GM19468 (cell line): ENCODE results near the gene MSH6.
A peak's percentile ranks its signal among the peaks of the same experiment; 100 is the strongest.

Experiments used
- ATAC-seq: cut with Tn5 transposase; IDR thresholded peaks from one replicate; pipeline ENCODE4 v1.9.1; 2021; ENCODE audit warnings: mild to moderate bottlenecking, moderate library complexity, moderate number of reproducible peaks; ENCODE audit not compliant: unreplicated experiment; ENCODE audit errors: extremely low read depth

Gene MSH6

DNA sequence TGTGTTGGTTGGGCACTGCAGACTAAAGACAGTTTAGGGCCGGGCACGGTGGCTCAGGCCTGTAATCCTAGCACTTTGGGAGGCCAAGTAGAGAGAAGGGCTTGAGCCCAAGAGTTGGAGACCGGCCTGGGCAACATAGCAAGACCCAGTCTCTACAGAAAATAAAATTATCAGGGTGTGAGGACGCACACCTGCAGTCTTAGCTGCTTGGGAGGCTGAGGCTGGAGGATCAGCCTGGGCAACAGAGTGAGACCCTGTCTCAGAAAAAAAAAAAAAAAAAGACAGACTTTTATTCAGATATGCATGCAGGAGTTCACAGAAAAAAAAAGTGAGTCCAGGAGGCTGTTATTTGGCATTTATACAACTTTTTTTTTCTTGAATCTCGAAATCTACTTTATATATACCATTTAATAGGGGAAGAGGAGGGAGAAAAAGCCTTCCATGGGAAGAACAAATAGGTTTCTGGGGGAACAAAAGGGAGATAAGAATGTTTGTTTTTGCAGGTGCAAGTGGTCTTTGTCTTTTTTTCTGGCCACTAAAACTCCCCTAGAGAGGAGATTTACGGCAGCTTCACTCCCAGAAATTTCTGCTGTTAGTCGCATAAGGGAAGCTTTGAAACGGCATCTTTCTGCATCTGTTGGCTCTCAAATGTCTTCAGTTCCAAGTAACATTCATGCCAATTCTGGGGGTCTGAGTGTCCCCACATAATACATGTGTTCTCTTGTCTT, 4.1 kb upstream of the MSH6 start:
- ATAC-seq, result no peak

DNA sequence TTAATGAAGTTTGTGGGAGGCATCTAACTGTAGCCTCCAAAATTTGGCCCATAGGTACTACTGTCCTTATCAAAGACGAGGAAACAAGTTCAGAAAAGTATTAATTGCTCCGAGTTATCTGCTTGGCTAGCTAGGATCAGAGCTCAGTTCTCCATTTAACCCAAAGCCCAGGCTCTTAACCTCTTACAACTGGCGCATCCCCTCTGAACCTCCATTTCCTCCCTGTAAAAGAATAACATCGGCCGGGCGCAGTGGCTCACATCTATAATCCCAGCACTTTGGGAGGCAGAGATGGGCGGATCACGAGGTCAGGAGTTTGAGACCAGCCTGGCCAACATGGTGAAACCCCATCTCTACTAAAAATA, 3.5 kb upstream of the MSH6 start:
- no peak for ATAC-seq

DNA sequence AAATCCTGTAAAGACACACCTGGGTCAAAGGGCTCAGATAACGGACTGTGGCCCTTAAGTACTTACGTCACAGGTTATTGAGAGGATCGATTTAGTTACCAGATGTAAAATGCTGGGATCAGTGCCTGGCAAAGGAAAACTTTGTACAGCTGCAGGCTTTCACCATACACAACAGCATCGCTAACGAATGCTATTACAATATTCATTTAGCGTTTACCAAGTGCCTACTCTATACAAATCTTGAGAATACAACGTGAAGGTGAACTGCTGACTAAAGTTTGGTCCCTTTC, 619 bp upstream of the MSH6 start:
- no peak for ATAC-seq

DNA sequence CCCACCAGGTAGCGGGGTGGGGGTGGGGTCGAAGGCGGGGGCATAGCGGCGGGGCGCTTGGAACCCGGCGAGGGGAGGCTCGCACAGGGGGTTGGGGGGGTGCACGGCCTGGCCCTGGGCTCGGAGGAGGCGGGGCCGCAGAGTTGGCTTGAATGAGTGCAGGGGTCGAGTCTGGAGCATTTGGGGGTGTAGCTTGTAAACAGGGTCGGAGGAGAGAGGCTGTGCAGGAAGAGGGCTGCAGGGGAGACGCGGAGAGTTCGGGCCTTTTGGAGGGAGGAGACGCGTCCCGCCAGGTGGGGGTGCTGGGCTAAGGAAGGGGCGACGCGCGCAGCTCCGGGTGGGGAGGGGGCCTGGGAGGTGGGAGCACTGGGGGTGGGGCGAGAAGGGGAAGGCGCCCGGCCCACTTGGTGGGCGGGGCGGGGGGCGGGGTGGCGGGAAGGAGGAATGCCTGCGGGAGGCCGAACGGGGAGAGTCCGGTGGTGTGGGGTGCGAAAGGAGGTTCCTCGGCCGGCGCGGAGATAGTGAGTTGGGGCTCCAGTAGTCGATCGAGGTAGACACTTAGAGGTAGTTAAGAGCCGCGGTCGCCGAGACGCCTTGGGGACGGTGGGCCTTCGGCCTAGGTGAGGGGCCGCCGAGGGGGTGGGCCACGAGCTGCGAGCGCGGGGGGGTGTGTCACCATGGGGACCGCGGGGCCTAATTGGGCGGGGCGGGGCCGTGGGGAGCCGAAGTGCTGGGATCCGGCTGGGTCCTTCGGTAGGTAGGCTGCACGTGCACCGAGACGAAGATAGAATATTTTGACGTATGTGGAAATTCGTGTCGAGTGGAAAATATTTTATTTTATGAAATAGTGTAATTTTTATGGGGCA, 774 bp downstream of the MSH6 start:
- ATAC-seq, result peak; percentile 7

DNA sequence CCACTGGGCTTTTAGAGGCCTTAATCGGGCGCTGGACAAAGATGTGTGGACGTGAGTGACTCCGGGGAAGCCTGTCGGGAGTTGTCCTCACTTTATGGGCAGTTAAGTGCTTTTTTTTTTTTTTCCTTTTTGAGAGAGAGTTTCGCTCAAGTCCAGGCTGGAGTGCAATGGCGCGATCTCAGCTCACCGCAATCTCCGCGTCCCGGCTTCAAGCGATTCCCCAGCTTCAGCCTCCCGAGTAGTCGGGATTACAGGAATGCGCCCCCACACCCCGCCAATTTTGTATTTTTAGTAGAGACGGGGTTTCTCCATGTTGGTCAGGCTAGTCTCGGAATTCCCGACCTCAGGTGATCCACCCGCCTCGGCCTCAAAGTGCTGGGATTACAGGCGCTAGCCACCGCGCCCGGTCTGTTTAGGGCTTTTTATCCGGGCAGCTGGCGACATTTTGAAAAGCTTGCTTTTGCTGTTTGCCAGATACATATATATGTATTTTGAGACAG, 1.5 kb downstream of the MSH6 start:
- ATAC-seq, result no peak

DNA sequence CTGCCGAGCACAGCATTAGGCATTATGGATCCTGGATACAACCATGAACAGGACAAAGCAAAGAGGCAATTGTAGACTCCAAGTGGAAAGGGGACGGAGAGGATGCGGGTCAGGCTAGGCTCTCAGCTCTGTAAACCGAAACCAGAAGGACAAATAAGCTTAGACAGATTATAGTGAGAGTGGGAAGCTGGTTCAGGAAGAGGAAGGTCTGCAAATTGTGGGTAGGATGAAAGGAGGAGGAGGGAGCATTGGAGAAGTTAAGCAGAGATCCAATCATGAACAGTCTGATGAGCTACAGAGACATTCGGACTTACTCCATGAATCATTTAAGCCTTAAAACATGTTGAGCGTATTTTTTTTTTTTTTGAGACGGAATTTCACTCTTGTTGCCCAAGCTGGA, 3.0 kb downstream of the MSH6 start:
- no peak for ATAC-seq

DNA sequence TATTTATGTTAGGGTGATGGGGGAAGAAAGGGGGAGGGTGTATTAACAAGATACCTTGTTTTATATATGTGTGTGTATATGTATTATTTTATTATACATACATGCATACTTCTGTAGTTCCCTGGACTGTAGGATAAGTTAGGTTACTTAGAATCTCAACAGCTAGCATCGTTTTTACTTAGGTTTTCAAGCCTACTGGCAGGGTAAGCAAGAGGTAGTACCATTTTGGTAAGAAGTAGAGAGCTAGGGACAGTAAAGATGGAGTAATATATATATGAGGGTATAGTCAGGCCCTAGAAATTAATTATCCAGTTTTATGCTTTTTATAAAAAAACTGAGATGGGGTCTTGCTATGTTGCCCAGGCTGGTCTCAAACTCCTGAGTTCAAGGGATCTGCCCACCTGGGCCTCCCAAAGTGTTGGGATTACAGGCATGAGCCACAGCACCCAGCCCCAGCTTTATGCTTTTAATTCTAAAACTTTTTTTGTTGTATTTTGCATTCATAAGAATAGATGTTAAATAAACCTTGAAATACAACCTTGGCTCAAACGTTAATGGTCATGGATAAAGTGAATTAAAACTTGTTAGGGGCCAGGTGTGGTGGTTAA, 13.2 kb downstream of the MSH6 start:
- ATAC-seq, result no peak

DNA sequence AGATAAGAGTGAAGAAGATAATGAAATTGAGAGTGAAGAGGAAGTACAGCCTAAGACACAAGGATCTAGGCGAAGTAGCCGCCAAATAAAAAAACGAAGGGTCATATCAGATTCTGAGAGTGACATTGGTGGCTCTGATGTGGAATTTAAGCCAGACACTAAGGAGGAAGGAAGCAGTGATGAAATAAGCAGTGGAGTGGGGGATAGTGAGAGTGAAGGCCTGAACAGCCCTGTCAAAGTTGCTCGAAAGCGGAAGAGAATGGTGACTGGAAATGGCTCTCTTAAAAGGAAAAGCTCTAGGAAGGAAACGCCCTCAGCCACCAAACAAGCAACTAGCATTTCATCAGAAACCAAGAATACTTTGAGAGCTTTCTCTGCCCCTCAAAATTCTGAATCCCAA, 15.7 kb downstream of the MSH6 start:
- no peak for ATAC-seq

DNA sequence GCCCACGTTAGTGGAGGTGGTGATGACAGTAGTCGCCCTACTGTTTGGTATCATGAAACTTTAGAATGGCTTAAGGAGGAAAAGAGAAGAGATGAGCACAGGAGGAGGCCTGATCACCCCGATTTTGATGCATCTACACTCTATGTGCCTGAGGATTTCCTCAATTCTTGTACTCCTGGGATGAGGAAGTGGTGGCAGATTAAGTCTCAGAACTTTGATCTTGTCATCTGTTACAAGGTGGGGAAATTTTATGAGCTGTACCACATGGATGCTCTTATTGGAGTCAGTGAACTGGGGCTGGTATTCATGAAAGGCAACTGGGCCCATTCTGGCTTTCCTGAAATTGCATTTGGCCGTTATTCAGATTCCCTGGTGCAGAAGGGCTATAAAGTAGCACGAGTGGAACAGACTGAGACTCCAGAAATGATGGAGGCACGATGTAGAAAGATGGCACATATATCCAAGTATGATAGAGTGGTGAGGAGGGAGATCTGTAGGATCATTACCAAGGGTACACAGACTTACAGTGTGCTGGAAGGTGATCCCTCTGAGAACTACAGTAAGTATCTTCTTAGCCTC, 16.2 kb downstream of the MSH6 start:
- no peak for ATAC-seq

DNA sequence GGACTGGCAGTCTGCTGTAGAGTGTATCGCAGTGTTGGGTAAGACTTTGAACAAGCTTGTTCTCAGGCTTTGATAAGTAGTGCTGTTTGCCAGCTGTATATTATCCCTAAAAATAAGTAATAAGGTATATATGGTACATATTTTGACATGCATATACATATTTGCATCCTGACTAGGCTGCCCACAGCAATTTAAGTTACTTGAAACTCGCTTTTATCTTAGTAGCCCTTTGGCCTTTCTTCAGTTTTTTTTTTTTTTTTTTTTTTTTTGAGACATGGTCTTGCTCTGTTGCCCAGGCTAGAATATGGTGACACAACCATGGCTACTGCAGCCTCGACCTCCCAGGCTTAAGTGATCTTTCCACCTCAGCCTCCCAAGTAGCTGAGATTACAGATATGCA, 18.2 kb downstream of the MSH6 start:
- ATAC-seq, result no peak

DNA sequence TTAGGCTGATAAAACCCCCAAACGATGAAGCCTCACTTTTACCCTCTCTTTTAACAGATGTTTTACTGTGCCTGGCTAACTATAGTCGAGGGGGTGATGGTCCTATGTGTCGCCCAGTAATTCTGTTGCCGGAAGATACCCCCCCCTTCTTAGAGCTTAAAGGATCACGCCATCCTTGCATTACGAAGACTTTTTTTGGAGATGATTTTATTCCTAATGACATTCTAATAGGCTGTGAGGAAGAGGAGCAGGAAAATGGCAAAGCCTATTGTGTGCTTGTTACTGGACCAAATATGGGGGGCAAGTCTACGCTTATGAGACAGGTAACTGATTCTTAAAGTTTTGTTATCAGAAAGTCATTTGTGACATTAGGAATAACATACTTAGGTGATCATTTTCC, 20.4 kb downstream of the MSH6 start:
- no peak for ATAC-seq

DNA sequence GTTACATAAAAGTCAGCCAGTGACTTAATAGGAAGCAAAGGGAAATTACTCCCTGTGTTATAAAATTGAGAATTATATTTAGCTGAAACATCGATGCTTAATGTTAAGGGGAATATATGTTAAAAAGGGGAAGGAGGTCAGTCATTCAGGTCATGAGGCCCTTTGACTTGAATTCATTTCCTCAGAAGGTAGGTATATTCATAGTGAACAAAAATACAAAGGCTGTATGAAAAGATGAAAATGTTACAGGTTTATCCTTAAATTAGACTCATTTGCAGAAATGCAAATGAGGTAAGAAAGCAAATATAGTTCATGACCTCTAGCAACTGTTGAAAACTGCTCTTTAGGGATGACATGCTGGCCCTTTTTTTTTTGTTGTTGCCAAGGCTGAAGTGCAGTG, 20.8 kb downstream of the MSH6 start:
- ATAC-seq, result no peak

DNA sequence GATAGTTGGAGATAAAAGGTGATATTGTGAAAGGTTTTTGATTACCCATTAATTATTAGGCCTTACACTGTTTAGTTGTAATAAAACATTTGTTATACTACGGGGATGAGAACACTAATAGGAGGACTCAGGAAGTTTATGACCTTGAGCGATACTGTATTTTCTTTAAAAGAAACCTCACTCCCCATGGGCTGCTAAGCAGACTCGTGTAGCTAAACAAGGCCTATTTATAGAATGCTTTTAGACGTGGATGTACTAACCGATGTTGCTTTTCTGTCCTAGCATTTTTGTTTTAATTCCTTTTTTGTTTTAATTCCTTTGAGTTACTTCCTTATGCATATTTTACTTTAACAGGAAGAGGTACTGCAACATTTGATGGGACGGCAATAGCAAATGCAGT, 22.9 kb downstream of the MSH6 start:
- ATAC-seq, result no peak

DNA sequence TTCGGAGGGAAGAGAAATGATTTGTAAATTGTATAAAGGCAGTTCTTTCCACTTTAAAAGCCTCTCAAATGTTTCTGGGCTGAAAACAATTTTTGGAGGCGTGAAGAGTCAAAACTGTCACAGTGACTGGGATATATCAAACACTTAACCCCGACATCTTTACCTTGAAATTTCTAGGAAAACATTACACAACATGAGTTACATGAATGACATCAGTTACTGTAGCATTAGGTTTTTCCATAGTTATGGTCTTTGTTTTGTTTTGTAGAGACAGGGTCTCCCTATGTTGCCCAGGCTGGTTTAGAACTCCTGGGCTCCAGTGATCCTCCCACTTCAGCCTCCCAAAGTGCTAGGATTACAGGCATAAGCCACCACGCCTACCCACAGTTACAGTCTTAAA, 25.7 kb downstream of the MSH6 start:
- ATAC-seq, result no peak

DNA sequence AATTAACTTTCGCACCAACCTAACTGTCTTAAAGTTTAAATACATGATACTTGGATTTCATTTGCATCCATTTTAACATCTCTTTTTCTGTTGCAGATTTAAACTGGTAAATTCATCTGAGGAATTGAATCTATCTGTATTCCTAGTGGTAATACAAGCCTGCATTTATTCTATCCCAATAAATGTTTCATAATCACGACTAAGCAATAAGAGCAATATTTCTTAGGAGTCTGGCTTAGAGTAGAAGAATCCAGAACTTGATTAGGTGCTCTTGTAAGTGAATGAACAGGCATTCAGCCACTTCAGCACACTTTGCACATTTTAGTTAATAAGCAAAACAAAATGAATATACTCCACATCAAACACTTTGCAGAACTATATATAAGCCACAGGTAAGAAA, 27.0 kb downstream of the MSH6 start:
- no peak for ATAC-seq

DNA sequence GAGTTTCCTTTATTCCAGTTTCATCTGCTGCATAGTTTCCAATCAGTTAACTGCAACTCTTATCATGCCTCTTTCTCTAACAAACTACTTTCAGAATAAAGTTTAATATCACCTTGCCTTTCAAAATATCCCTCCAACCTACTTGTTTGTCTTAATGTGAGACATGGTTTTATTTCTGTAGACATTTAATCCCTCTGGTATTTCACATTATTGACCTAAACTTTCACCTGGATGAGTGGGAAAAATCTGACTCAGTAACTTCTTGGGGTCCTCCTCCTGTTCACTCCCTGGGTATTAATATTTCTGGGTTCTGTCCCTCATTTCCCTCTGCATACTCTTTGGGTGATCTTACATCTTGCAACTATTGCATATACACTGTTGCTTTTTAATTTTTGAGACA, 27.9 kb downstream of the MSH6 start:
- no peak for ATAC-seq

DNA sequence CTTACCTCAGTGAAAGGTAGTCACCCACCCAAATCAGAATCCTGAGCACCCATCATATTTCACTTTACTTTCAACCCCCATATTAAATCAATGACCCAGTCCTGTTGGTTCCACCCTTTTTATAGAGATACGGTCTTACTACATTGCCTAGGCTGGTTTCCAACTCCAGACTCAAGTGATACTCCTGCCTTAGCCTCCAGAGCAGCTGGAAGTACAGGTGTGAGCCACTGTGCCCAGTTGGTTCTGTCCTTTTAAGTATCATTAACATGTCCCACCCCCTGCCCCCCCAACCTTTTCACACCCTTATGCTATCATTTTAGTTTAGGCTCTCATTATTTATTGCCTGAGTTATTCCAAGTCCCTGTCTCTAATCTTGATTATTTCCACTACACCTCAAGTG, 28.7 kb downstream of the MSH6 start:
- no peak for ATAC-seq

DNA sequence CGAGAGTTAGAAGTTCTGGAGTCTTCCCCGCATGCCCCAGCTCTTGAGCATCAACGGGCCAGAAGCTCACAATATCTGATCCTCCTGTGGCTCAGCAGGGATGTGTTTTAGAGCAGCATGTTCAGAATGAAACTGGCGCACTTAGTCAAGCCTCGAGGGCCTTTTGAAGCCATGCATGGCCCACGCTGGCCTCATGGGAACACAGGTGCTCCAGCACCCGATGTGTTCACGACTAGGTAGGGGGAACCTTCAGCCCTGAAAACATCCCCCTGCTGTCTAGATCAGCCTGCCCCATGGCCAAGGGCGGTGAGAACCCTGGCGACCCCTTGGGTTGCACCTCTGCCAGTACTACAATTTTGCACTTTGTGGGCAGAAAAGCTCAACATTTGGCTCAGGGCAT, 32.8 kb downstream of the MSH6 start:
- ATAC-seq, result no peak

DNA sequence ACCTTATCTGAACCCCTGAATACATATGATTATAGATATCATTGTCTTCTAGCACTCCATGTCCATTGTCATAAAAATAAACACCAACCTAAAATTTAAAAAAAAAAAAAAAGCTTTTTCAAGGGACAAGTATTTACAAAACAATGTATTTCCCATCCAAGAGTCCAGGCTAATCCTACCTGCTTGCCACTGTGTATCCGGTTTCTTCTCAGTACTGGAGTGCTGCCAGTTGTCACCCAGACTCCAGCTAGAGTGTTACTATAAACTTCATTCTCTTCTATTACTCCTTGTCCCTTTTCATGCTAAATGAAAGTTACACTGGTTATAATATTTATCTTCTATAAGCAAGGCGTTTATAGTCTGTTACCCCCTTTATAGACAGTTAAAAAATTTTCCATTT, 35.8 kb downstream of the MSH6 start:
- ATAC-seq, result no peak

DNA sequence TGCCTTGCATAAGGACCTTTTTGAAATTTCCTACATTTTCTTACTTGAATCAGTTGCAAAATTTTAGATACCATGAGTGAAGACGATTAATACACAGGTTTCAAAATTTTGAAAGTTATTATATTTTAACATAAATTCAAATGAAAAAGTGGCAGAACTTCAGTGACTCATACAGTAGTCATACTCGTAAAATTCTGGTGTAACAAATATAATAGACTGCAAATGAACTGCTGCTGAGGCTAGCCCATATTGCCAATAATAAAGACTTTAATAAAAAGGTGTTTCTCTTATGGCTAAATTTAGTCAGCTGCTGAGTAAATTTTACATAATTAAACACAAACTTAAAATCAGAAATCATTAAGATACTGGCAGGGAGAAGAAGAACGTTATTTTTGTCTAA, 36.9 kb downstream of the MSH6 start:
- ATAC-seq, result no peak

DNA sequence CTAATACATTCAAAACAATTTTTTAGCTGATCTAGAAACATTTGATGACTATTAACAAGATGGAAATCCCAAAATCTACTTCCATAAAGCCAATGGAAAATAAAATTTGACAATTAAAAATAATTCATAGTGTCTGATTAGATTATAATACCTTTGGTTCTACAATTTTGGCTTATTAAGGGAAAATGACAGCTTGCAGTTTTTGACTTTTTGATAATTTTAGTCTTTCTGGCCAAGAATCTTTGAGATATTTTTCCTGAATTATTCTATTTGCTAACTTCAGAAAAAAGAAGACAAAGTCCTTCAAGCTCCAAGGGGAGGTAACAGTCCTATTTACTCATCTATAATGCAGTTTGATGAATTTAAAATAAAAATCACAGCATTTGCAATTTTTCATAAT, 39.6 kb downstream of the MSH6 start:
- ATAC-seq, result no peak
